Measurements from ENCODE around the gene SCUBE3.

The SCUBE3 gene

DNA sequence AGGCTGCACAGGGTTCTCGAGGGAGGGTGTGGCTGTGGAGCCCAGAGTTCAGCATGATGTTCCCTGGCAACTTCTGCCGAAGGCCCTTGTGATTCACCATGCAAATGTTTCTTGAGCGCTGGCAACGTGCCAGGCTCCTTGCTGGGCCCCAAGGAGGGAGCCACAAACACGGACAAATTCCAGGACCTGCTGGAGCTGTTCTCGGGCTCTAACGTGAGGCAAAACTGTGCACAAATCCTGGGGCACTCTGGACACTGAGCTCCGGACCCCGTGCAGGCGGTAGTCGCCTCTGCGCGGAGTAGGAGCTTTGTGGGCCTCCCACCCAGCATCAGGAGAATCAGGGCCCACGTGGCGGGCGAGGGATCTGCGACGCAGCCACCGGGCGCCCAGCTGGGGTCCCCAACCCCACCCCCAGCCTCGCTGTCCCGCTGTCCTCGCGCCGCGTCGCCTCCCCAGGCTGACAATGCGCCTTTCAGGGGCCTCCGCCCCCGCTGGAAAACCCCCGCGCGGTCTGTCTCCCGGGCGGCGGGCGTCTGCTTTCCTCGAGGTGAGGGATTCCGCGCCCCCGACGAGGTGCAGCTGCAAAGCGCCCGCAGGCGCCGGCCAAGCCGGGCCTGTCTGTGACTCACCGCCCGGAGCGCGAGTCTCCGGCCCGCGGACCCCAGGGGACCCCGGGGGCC lies 31.7 kb upstream of the SCUBE3 start:
- DNase-seq: no peak

DNA sequence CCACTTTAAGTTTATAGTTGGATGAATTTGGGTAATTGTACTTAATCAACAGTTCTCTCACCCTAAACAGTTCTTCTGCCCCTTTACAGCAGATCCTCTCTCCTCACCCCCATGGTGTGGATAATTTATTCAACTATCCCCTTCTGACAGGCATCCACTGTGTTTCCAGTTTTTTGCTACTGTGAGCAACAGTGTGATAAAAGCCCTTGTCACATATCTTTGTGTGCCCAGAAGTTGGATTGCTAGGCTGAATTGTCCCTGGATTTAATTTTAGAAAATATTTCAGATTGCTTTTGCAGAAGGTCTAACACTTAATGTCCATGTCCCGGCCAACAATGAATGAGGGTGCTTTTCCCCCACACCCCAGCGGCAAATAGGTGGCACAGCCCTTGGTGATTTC lies 30.5 kb upstream of the SCUBE3 start:
- no peak for DNase-seq

DNA sequence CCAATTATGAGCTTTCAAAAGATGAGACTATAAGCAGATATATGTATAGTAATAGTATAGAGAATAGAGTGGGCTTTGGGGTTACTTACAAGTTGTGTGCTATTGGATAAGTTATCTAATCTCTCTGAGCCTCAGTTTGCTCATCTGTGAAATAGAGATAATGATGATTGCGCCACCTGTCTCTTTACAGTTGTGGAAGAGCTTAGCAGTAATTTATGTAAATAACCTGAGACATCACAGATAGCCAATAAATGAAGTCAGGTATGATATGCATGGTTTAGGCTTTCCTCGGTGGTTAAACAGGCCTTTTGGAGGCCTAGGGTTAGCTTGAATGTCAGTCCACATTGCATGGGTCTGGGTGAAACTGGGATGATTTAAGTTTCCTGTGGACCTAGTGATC lies 29.8 kb upstream of the SCUBE3 start:
- DNase-seq: no peak

DNA sequence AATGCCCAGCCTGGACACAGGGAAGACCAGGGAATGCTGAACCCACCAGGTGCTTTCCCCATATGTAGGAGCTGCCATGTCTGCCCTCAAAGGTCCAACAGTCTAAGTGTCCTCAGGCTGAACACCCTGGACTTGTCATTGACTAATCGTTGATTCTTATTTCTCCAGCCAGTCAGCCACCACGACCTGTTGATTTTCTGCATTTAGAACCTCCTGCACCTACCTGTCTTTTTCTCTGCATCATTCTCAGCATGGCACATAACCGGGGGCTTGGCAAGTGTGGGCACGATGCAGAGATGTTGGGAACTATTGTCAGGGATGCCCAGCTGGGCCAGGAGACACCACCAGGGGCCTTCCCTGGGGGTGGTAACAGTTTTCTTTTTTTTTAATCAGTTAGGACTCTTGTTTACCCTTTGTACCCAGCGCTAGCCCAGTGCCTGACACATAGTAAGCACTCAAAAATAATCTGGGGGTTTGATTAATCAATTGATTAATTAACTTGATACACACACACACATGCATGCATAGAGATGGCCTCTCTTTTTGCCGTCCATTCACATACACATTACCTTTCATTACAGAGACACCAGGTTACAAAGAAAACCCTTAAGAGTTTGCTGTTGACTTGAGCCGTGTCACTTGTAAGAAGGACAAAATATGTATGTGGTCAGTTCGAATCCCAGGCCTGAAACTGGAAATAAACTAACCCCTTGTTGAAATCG lies 29.0 kb upstream of the SCUBE3 start:
- no peak for DNase-seq

DNA sequence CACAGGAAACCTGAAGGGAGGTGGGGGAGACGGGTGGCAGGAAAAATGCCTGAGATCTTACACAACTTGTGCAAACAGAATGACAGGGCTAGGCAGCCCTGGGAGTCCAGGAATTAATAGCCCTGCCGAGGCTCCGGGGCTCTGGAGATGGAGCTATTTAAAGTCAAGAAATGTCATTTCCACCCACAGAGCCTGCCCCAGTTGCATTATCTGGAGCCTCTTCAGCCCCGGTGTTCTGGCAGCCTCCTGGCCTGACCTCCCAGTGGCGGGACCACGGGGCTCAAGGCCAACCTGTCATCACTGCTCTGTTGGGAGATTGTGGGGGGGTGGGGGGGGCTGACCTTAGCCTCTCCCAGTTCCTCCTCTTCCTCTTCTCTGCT lies 28.5 kb upstream of the SCUBE3 start:
- DNase-seq: no peak

DNA sequence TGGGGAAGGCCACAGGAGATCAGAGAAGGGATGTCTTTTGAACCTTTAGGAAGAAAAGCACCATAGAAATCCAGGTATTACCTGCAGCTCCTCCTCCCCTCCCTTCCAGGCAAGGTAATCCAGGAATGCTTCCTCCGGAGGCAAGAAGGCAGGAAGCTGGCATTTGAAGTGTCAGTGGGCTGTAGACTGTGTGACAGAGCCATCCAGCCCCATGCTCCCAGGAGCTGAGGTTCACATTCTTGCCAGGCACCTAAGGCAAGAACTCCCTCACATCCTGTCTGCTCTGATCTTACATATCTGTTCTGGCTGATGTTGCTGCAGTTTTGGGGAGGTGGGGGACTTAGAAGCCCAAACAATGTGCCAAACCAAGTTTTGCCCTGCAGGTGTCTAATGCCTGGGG lies 27.8 kb upstream of the SCUBE3 start:
- DNase-seq: no peak

DNA sequence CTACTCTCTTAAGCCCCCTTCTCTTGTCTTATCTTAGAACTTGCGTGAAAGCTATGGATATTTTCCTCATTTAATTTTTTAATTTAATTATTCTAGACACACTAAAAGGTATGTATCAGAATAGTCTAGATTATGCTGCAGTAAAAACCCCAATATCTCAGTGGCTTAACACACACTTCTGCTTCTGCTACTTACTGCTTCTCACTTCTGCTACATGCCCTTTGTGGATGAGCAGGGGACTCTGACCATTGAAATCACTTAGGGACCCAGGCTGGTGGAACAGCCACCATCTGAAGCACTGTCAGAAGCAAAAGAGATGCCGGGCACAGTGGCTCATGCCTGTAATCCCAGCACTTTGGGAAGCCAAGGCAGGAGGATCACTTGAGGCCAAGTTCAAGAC lies 27.2 kb upstream of the SCUBE3 start:
- no peak for DNase-seq

DNA sequence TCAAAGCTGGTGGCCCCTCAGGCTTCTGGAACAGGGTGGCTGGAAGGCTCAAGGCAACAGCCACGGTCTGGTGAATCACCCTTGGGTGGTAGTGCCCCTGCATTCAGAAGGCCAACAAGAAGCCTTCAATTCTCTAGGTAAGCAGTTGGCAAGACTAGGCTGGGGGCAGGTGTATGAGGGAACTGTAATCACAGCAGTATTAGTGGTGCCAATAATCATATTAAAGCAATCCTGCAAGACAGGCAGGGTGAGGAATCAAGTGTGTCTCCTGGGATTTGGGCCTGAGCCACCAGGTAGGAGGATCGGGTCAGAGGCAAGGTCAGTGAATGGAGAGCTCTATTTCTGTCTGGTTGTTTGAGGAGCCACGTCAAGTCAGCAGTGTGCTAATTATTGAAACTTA lies 24.9 kb upstream of the SCUBE3 start:
- DNase-seq: no peak

DNA sequence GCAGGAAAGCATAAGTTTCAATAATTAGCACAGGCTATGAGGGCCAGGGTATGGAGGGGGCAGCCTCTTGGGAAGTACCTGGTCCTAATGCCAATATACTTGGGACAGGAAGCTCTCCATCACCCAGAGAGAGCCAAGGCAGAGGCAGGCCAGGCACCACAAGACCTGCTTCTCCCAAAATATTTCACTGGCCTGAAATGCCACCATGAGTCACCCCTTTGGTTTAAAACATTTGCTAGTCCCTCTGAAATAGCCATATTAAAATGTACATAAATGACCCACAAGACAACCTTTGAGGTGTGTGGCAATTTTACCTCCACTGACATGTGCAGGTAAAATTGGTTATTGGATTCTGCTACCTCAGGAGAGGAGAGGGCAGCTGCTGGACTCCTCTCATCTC lies 23.4 kb upstream of the SCUBE3 start:
- DNase-seq: no peak

DNA sequence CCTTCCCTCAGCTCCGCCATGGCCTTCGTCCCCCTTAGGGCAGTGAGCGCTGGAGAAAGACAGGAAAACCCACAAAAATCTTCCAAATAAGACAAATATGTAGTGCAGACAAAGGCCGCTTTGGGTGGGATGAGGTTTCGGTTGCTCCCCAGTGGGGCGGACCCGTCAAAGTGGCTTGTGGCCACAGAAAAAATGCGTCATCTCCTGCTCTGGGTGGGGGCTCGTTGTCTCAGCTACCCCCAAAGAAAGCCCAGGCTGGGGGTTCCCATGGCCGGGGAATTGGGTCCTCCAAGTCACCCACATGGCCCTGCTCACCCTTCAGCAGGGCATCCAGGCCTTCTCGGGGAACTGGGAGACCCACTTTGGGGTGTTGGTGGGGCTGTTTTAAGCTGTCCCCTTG lies 21.9 kb upstream of the SCUBE3 start:
- DNase-seq: no peak

DNA sequence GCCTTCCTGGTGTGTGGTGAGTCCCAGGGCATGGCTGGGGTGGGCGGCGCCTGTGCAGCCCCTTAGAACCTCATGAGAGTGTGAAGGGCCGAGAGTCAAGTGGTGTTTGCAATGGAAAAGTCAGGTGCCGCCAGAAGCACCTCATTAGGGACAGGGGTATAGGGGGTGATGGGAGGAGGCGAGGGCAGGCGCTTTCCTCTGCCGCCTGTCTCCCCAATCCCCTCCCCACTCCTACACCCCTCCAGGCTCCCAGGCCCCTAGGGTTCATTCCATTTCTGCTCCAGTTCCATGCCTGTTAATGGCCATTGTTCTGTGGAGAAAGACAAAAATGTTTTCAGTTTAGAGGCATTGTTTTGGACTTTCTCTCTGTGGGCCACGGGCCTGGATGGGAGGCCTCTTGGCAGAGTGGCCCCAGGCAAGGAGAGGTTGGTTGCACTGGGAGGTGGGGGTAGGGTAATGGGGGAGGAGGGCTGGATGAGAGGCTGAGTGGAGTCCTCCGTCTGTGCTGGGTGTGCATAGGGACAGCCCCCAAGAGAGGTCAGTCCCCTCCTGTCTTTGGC lies 21.4 kb upstream of the SCUBE3 start:
- no peak for DNase-seq

DNA sequence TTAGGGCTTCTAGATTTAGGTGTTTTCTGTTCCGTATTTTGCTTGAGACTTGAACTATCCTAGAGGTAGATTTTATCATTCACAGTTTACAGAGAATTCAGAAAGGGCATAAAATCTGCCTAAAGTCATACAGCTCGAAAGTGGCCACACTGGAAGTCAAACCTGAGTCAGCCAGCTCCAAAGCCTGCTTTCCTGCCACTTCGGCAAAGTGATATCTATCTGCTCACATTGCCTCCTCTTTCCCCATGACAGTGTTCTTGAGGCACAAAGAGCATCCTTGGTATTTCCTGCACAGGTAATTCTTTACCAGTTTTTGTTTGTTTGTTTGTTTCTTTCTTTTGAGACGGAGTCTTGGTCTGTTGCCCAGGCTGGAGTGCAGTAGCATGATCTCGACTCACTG lies 19.4 kb upstream of the SCUBE3 start:
- DNase-seq: no peak

DNA sequence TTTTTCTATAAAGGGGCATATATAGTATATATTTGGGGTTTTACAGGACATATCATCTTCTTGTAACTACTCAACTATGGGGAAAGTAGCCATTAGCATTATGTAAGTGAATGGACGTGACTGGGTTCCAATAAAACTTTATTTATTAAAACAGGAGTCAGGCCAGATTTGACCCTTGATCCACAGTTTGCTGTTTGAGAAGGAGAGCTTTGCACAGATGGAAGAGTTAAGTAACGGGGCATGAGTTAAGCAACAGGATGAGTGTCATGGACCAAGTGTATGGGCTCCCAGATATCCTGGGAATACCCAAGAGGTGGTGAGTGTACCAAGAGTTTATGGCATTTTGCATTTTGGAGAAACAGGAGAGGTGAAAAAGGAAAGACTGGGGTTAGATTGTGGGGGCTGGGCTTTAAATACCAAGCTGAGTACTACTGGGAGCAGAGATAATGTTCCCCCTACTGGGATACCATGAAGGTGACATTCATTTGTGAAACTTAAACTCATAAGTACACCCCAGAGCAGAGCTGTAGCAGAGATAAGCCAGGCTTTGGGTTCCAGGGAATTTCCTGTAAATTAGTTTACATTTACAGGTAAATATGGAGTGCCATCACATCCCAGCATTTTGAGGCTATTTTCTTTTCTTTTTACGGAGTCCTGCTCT lies 18.5 kb upstream of the SCUBE3 start:
- DNase-seq: no peak

DNA sequence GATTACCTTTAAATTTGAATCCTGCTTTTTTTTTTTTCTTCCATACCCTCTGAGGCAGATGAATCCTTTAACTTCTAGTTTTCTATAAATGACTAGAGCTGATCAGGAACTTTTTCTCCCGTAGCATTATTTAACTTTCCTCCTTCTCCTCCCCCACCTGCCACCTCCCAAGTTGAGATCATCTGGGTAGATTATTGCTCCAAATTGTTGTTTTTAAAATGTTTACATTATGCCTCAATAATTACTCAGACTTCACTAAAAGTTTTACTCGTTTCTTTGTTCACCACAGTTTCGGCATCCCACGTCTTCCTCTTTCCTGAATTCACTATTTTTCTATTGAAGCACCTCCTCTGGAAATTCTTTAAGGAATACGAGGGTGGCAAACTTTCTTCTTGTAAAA lies 16.6 kb upstream of the SCUBE3 start:
- no peak for DNase-seq

DNA sequence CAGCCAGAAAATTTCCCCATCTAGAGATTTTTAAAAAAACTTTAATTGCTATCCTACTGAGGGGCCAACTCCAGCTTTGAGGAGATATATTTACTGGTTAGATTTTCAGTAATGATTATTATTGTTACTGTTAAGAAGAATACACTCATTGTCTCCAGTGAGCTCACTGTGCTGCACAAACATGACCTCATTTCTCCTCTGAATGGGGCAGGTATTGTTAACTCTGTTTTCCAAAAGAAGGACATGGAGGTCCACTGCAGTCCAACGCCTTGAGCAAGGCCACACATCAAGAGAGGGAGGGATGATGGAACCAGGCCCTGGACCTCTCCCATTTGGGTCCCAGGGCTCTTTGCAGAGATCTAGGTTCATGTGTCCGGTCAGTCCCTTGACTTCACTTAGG lies 13.9 kb upstream of the SCUBE3 start:
- DNase-seq: no peak

DNA sequence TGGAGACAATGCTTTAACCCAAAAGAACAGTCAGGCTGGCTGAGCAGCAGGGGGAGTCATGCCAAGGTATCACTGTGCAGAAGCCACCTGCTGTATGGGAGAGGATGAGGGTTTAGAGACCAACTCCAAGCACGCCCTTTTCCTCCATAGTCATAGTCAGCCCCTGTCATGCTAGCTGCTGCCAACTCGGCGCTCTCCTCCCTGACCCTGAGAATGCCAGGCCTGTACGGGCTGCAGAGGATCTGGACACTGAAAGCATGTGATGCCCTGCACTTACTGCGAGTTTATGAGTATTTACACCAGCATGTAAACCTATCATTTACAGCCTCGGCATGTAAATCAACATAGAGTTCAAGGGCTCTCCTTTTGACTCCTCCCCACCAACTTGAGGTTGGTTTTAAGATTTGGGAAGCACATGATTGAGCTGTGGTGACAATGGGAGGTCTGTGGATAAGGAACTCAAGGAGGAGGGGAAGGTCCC lies 11.7 kb upstream of the SCUBE3 start:
- DNase-seq: no peak

DNA sequence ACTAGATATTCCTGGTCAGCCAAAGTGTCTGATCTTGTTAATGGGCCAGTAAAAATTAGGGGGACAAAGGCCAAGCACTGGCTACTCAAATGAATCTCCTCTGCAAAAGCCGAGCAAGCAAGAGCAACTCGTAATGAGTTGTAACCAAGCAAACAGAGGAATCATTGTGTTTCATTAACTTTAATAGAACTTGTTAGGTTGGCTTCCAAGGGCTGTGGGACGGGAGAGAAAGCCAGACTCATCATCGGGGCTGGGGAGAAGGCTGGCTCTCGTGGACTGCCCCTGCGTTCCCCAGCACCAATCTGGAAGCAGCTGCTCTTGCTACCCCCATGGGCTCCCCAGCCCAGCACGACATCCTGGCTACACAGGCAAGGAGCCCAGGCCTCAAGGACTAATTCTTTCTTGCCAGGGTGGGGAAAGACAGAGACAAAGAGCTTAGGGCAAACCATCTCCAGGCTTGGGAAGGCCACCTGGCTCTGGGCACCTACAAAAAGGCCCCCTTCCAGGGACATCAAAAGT lies 10.5 kb upstream of the SCUBE3 start:
- DNase-seq: no peak

DNA sequence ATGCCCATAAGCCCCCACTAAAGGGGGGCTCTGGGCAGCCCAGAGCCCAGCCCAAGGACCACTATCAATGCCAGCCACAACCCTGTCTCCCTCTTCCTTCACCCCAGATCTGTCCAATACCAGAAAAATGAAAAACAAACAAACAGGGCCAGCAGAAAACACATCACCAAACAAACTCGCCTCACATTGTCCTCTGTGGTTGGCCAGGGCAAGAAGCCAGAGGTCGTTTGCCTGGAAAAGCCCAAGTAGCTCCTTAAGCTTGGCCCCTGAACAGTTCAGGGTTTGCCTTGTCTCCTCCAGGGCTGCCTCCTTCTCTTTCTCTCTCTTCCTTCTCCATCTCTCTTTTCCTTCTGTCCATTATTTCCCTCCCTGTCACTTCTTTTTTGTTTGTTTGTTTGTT lies 10.1 kb upstream of the SCUBE3 start:
- no peak for DNase-seq

DNA sequence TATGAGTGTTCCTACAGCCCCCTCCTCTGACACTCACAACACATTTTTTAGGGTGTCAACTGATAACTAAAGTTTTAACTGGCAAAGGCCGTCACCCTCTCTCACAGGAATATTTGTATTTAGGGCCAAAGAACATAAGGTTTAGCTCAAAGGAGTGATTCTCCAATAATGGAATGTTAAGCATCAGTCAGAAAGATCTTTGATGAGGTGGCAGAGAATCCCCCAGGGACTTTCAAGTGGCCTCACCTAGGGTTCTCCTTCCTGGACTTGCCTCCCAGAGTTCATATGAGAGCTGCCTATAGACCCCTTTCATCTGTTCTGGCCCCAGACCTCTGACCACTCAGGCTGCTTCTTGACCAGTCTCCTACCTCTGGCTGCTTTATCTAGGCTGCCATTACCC lies 7.4 kb upstream of the SCUBE3 start:
- no peak for DNase-seq

DNA sequence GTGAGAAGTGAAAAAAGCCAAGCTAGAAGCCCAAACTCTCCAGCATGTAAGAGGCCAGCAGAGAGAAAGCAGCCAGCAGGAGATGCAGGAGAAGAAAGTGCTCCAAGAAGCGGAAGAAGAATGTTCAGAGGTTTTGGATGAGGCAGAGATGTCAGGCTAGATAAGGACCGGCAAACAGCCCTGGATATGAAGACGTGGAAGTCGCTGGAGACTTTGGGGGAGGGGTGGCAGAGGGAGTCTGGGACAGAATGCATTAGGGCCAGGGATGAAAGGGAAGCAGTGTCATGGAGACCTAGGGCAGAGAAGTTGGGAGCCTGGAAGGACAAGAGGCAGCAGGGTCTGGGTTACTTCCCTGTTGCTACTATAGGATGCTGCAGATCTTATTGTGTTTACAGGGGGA lies 5.3 kb upstream of the SCUBE3 start:
- DNase-seq: no peak

DNA sequence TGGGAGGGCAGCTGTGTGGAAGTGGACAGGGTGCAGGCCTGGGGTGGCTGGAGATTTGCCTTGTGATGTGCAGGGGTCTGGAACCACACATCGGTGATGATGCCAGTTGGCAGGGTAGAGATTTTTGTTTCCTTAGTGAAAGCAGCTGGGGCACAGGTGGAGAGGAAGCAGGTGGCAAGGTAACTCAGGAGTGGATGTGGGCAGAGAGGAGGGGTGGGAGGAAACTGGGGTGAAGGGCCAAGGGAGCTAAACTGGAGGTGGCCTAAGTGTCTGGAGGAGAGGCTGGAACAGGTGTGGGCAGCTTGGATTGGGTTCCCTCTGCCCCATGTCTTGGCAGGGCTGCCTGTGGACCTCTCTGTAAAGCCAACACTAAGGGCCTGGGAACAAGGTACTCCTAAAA lies 4.7 kb upstream of the SCUBE3 start:
- no peak for DNase-seq

DNA sequence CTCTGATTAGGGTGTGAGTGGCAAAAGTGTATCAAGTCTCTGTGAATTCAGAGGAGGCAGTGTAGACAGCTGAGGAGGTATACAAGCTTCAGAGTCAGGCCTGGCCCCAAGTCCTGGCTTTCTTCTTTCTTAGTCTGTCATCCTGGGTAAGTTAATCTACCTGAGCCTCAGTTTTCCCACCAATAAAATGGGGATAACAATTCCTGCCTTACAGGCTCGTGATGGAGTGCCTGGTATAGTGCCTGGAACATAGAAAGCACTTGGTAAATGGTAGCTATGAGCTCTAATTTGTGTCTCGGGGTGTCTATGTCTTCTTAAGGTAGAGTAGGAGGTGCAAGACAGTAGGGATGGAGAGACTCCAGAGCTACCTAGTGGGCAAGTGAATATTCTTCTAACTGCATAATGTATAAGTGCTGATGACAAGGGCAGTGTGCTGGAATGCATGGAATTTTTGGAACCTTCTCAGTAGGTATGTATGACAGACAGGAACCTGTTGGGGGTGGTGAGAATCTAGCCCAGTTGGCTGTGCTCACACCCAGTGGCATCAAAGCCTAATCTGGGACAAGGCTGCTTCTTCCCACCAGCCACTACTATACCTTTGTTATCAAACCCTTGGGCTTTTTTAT lies 4.0 kb upstream of the SCUBE3 start:
- no peak for DNase-seq

DNA sequence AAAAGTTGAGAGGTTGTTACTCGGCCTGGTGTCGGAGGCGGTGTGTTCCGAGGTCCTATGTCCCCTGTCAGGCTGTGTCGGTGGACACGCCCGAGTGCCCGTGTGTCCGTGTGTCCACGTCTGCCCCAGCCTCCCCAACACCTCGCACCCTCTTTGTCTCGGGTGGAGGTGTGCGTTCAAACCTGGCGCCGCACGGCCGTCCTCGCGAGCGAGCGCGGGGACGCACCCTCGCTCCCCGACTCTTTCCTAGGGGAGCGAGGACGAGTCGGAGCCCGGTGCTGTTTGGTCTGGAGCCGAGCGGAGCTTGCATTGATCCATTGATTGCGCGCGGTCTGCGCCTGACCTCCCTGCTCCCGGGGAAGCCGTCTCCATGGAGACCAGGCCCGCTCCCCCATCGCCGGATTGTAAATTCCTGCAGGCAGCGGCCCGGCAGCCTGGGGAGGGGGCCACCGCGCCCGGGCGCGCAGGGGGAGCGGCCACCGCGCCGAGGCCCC lies 411 bp upstream of the SCUBE3 start:
- DNase-seq: no peak
